Colonic mucosa (tissue), 4 donors: ENCODE data around the gene SNX6. TPM values are rescaled to one million over a fixed set of nuclear protein-coding genes. Genes with fewer than 3 reads are reported as not detected.
"Not testable (repeated sequence)": the region's sequence is repeated elsewhere in the genome, so short reads cannot be mapped to it uniquely, and the experiment has no call there.

ENCODE experiments used
- DNase-seq: peaks from one replicate; pipeline ENCODE4 v3.0.0-alpha.2; 2020
- H3K27ac ChIP-seq: fragments of 200-600 bp; one replicate; pipeline ENCODE4 v1.8.0; 2021
- H3K27me3 ChIP-seq: fragments of 200-600 bp; one replicate; pipeline ENCODE4 v1.8.0; 2021
- H3K36me3 ChIP-seq: fragments of 200-600 bp; one replicate; pipeline ENCODE4 v1.8.0; 2021
- H3K4me1 ChIP-seq: fragments of 200-600 bp; one replicate; pipeline ENCODE4 v1.8.0; 2021; ENCODE audit warnings: mild to moderate bottlenecking
- H3K4me3 ChIP-seq: fragments of 200-600 bp; one replicate; pipeline ENCODE4 v1.8.0; 2021
- H3K9ac ChIP-seq, 2 donors: one replicate each; pipeline ENCODE4 v1.7.0; 2013; ENCODE audit warnings: control low read depth in 2 of 2, low read depth in 2 of 2, low read length in 2 of 2
- H3K9me3 ChIP-seq: fragments of 200-600 bp; one replicate; pipeline ENCODE4 v1.8.0; 2021
- intact Hi-C: fragments of 100-400 bp; cut with DNase I; formaldehyde crosslinking; loops from one replicate; pipeline ENCODE4 v1.14.1; 2022
- total RNA-seq, 2 donors: library from RNA; stranded (reverse); fragmentation: NEBNext Ultra II Directional in 1 of 2; extraction: Animal tissue kit (Norgen Biotek cat#: 25700) in 1 of 2; gene quantifications; one replicate each; pipeline ENCODE4 v1.2.1, GENCODE V29; 2021
- TF ChIP-seq, protein P1 (sequence below): fragments of 200-600 bp; IDR thresholded peaks from one replicate; pipeline ENCODE4 v1.8.0; 2022; ENCODE audit warnings: antibody characterized with exemption, mild to moderate bottlenecking
- donor health status: healthy.
- donor health status: DM: no; HTN: no; CAD: no.
- donor health status: DM: no; HTN: no; CAD: no.

The SNX6 gene
- total RNA-seq, 2 donors from 2014 or later = 72.9 to 98.0 TPM

DNA sequence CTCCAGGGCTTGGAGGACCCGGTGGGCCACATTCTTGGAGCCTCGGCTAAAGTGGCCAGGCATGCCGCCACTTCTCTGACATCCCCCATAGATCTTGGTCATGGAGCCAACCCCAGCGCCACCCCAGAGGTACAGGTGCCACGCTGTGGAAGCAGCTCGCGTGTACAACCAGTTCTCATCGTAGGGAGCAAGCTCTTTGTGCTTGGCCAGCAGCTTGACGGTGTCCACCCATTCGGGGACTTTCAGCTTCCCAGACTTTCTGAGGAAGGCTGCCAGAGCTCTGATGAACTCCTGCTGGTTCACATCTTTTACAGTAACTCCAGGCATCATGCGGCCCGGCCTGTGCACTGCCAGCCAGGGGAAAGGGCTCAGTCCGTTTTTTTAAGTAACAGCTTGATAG, 61.1 kb downstream of the SNX6 start:
- Histone ChIP-seq H3K9ac (no peak overlapping the region), H3K9me3 (no peaks in the 10 kb centered on the region), H3K27me3 (no peaks in the 10 kb centered on the region), H3K4me1 (no peaks in the 10 kb centered on the region), H3K4me3 (no peak overlapping the region), H3K27ac (no peak overlapping the region), H3K36me3 (peaks cover 12% of the 10 kb centered on the region)
- no peak for DNase-seq
- TF ChIP-seq, protein P1, sequence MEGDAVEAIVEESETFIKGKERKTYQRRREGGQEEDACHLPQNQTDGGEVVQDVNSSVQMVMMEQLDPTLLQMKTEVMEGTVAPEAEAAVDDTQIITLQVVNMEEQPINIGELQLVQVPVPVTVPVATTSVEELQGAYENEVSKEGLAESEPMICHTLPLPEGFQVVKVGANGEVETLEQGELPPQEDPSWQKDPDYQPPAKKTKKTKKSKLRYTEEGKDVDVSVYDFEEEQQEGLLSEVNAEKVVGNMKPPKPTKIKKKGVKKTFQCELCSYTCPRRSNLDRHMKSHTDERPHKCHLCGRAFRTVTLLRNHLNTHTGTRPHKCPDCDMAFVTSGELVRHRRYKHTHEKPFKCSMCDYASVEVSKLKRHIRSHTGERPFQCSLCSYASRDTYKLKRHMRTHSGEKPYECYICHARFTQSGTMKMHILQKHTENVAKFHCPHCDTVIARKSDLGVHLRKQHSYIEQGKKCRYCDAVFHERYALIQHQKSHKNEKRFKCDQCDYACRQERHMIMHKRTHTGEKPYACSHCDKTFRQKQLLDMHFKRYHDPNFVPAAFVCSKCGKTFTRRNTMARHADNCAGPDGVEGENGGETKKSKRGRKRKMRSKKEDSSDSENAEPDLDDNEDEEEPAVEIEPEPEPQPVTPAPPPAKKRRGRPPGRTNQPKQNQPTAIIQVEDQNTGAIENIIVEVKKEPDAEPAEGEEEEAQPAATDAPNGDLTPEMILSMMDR = no peak
- intact Hi-C loops = no loop called here

DNA sequence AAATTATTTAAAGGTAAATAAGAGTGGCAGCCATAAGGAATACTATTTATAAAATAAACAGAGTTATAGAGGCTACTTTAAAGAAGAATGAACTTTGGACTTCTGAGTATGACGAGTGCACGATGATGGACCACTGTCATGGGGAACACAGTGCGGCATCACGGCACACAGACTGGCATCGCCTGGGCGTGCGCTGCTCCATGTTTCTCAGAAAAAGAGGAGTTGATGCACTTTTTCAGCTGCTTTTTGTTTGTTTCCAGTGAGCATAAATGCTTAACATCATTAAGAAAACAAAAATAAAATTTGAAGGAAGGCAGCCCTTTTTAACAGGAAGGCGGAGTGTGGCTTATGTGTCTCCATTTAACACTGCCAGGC, 67.2 kb downstream of the SNX6 start:
- Histone ChIP-seq H3K36me3 (peaks cover 5% of the 10 kb centered on the region), H3K9me3 (no peaks in the 10 kb centered on the region), H3K9ac (no peak overlapping the region), H3K27me3 (no peaks in the 10 kb centered on the region), H3K27ac (no peak overlapping the region), H3K4me1 (no peaks in the 10 kb centered on the region), H3K4me3 (no peak overlapping the region)
- intact Hi-C loops = no loop called here
- TF ChIP-seq, protein P1 = no peak
- DNase-seq = no peak

- not testable (repeated sequence) for H3K9ac ChIP-seq, H3K36me3 ChIP-seq
Observed at GRCh38 chr14:34562037-34562775, 67.7 kb downstream of the SNX6 start.

GRCh38 chr14:34556498-34556829, 73.5 kb downstream of the SNX6 start:
- H3K27me3 ChIP-seq, H3K9ac ChIP-seq, intact Hi-C loops, H3K4me3 ChIP-seq, H3K36me3 ChIP-seq, H3K27ac ChIP-seq, DNase-seq, H3K9me3 ChIP-seq, H3K4me1 ChIP-seq: not testable (repeated sequence)

More at GRCh38 chr14:34562037-34562775, 67.7 kb downstream of the SNX6 start:
- H3K27ac ChIP-seq, H3K27me3 ChIP-seq, H3K9me3 ChIP-seq, intact Hi-C loops, DNase-seq, H3K4me1 ChIP-seq, H3K4me3 ChIP-seq: not testable (repeated sequence)

- H3K27ac ChIP-seq, H3K9me3 ChIP-seq, intact Hi-C loops, H3K4me1 ChIP-seq, DNase-seq, H3K4me3 ChIP-seq, H3K36me3 ChIP-seq, H3K27me3 ChIP-seq, H3K9ac ChIP-seq: not testable (repeated sequence)
Observed at GRCh38 chr14:34555583-34556497, 74.1 kb downstream of the SNX6 start.

GRCh38 chr14:34554540-34555250, 75.3 kb downstream of the SNX6 start:
- Histone ChIP-seq H3K27me3 (no peaks in the 10 kb centered on the region), H3K27ac (peak overlapping the region; percentile 47), H3K36me3 (no peaks in the 10 kb centered on the region), H3K9ac (peak overlapping the region in 1 of 2 donors; percentile 77), H3K4me1 (no peaks in the 10 kb centered on the region), H3K4me3 (no peak overlapping the region), H3K9me3 (no peaks in the 10 kb centered on the region)
- intact Hi-C loops = no loop called here
- TF ChIP-seq, protein P1 = no peak
- peak; percentile 45 for DNase-seq

GRCh38 chr14:34549276-34549966, 80.5 kb downstream of the SNX6 start:
- H3K9ac ChIP-seq, H3K36me3 ChIP-seq, H3K9me3 ChIP-seq, H3K27ac ChIP-seq, DNase-seq, H3K4me3 ChIP-seq, H3K4me1 ChIP-seq, H3K27me3 ChIP-seq, intact Hi-C loops: not testable (repeated sequence)
